IPS DF 4.7 (cell line): ENCODE data around the gene DEAF1.
"Not testable (repeated sequence)": the region's sequence is repeated elsewhere in the genome, so short reads cannot be mapped to it uniquely, and the experiment has no call there.

ENCODE experiments used
- DNase-seq: peaks from one replicate; pipeline ENCODE4 v3.0.0-alpha.2; 2013; ENCODE audit warnings: low spot score; ENCODE audit errors: extremely low read depth

Gene DEAF1, protein sequence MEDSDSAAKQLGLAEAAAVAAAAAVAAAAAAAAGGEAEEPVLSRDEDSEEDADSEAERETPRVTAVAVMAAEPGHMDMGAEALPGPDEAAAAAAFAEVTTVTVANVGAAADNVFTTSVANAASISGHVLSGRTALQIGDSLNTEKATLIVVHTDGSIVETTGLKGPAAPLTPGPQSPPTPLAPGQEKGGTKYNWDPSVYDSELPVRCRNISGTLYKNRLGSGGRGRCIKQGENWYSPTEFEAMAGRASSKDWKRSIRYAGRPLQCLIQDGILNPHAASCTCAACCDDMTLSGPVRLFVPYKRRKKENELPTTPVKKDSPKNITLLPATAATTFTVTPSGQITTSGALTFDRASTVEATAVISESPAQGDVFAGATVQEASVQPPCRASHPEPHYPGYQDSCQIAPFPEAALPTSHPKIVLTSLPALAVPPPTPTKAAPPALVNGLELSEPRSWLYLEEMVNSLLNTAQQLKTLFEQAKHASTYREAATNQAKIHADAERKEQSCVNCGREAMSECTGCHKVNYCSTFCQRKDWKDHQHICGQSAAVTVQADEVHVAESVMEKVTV

DNA sequence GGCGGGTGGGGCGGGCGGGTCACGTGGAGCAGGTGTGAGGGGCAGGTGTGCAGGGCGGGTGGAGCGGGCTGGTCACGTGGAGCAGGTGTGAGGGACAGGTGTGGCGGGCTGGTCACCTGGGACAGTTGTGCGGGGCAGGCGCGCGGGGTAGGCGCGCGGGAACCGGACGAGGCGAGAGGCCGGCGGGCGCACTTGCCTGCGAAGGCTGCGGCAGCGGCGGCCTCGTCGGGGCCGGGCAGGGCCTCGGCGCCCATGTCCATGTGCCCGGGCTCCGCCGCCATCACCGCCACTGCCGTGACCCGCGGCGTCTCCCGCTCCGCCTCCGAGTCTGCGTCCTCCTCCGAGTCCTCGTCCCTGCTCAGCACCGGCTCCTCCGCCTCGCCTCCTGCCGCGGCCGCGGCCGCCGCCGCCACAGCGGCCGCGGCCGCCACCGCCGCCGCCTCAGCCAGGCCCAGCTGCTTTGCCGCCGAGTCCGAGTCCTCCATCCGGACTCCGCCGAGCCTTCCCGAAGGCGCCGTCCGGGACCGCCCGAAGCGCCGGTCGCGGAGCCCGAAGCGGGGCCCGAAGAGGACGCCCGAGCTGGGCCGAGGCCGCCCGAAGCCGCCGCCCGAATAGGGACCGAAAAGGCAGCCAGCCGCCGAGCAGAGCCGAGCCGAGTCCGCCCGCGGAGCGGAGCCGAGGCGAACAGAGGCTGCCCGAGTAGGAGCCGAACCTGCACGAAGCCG lies at the start of gene DEAF1:
Gene DEAF1 (minus strand): TSS at position 660 of the 725 bp plus-strand sequence. CDS start 175 bp downstream, at position 485.
- peak; percentile 76 for DNase-seq

- DNase-seq = no peak
Observed at GRCh38 chr11:742571-743201, 47.7 kb upstream of the DEAF1 start.

DNA sequence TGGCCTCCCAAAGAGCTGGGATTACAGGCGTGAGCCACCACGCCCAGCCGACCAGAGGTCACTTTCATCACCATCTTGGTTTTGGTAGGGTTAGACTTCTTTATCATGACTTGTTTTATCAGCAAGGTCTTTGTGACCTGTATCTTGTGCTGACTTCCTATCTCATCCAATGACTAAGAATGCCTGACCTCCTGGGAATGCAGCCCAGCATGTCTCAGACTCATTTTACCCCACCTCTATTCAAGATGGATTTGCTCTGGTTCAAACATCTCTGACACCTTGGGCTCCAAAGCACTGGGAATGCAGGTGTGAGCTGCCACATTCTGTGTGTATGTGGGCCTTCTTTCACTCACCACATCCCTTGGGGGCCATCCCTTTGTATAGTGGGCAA lies 47.1 kb upstream of the DEAF1 start:
- no peak for DNase-seq

DNA sequence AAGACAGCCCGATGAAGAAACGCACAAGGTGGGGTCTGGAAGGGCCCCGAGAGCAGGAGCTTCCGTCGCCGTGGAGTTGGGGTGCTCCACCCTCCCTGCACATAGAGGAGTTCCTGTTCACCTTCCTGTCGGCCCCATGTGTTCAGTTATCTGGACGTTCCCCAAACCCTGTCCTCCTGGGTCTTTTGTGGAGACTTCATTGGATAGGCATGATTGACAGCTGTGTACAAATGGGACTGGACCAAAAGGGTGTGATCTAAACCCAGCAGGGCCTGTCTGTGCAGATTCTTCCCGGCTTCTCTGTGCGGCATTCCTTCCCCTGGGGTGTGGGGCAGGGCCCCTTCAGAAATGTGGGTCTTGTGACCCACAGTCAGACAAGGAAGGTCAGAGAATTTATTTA lies 42.9 kb upstream of the DEAF1 start:
- not testable (repeated sequence) for DNase-seq

- DNase-seq = no peak
Observed at GRCh38 chr11:737366-737765, 42.3 kb upstream of the DEAF1 start.

DNA sequence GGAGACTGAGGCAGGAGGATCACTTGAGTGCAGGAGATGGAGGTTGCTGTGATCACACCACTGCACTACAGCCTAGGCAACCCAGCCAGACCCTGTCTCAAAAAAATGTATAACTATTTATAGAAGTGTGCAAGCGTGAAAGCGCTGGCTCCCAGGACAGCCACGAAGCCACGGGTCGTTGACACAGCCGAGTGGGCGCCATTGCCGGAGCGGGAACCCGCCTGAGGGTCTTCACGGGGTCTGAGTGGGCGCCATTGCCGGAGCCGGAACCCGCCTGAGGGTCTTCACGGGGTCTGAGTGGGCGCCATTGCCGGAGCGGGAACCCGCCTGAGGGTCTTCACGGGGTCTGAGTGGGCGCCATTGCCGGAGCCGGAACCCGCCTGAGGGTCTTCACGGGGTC lies 39.5 kb upstream of the DEAF1 start:
- not testable (repeated sequence) for DNase-seq

DNA sequence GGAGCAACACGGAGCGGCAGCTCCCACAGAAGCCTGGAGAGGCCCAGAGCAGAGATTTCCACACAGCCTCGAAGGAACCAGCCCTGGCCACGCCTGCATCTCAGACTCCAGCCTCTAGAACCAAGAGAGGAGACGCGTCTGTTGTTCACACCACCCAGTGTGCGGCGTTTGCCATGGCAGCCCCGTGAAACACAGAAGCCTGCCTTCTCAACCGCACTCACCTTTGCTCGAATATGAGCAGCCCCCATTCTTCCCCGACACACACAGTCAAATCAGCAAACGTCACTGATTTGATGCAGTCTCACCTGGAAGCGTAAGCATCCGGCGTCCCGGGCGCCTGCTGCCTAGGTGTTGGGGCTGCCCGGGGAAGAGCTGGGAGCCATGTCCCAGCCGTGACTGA lies 38.0 kb upstream of the DEAF1 start:
- DNase-seq = no peak

DNA sequence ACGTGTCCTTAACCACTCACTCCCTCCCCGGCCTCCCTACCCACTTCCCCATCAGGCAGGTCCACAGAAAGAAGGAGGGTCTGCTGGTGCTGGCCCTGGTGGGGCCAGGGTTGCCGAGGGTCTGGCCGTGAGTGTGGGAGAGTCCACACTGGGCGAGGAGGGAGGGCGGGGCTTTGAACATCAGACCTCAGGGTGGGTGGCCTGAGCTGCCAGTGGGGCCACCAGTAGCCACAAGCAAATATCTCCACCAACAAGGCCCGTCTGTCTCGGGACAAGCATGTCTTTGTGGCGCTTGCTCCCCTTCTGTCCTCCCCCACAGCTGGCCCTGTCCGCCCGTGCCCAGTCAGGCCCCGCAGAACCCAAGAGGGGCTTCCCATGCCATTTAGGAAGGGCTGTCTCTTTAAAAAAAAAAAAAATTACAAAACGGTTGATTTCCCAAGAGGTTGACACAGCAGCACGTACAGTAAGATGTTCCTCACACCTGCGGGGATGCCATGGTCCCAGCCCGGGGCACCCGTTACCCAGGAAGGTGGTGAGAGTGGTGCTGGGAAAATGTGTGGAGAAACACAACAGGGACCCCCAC lies 34.6 kb upstream of the DEAF1 start:
- DNase-seq = no peak

GRCh38 chr11:728901-729491 lies 34.0 kb upstream of the DEAF1 start:
- DNase-seq = no peak

DNA sequence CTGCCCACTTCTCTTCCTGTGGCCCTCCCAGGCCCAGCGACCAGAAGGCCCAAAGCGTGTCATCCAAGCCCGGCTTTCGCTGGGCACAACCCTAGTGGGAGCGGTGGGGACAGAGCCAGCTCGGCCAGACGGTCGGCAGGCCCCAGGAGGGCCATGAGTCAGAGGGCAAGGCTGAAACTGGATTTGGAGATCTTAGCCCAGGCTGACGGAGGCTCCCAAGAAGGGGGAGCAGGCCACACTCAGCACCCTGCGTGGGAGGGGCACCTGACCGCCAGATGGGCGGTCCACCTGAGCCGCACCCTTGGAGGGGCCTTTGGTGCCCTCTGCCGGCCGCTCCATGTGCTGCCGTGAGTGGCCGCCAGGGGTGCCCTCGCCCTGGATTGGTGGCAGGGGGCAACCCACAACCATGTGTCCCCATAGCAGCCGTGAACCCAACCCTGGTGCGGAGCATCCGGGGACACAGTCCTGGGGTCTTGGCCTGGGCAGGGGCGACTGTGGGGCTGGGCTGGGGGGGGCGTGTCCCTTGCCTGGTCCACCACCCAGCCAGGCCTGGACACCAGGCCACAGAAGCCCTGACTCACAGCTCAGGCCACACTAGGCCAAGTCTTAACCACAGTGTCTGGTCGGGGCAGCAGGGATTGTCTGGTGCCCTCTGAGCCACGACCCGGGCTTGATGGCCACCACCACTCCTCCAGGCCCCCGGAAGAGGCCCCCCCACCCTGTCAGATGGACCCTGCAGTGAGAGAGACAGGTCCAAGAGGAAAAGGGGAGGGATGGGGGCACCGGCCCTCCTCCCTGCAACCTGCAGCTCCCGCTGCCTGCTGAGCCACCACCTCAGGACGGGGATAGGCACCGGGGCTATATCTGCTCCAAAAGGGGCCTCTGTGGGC lies 33.1 kb upstream of the DEAF1 start:
- no peak for DNase-seq

- DNase-seq = no peak
Observed at GRCh38 chr11:727281-727701, 32.3 kb upstream of the DEAF1 start.

GRCh38 chr11:726278-727220 lies 31.5 kb upstream of the DEAF1 start:
- no peak for DNase-seq

DNA sequence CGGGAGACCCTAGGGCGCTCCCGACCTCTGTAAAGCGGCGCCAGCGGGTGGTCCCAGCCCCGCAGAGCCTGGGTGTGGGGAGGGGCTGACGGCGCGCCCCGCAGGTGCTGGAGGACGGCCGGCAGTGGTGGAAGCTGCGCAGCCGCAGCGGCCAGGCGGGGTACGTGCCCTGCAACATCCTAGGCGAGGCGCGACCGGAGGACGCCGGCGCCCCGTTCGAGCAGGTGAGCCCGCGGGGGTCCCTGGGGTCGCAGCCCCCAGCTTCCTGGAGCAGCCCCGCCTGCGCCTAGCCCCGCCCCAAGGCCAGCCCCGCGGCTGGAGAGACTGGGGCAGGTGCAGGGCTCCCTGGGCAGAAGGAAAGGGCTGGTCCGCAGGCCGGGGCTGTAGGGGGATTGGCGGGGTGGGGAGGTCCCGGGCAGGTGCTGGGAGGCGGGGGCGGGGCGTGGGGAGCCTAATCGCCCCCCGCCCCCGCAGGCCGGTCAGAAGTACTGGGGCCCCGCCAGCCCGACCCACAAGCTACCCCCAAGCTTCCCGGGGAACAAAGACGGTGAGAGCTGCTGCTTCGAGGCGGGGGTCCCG lies 30.7 kb upstream of the DEAF1 start:
- no peak for DNase-seq

GRCh38 chr11:724778-725386 lies 29.9 kb upstream of the DEAF1 start:
- DNase-seq = no peak

GRCh38 chr11:724049-724777 lies 29.2 kb upstream of the DEAF1 start:
- no peak for DNase-seq

GRCh38 chr11:723120-723883 lies 28.3 kb upstream of the DEAF1 start:
- no peak for DNase-seq

DNA sequence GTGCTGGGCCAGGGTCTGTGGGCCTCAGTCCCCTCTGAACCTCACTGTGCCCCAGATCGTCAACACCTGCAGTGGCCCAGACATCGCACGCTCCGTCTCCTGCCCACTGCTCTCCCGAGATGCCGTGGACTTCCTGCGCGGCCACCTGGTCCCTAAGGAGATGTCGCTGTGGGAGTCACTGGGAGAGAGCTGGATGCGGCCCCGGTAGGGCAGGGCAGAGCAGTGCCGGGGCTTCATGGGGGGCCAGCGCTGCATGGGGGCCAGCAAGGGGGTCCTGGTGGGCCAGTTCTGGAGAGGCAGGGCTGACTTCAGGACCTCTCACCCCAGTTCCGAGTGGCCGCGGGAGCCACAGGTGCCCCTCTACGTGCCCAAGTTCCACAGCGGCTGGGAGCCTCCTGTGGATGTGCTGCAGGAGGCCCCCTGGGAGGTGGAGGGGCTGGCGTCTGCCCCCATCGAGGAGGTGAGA lies 27.4 kb upstream of the DEAF1 start:
- DNase-seq = no peak
